Measurements from ENCODE around the gene ATP8A2.

GRCh38 chr13:25371875-25372283, at the start of gene ATP8A2:
- TF ChIP-seq CTCF (conservative IDR thresholded peaks at IDR 0.05; ENCODE audit: low read length) (no peak), EZH2phosphoT487 (IDR thresholded peaks at IDR 0.05; ENCODE audit: borderline replicate concordance, low read depth, low read length) (no peak)

Data from OCI-LY7 (cell line).